K562 (cell line): ENCODE data around the gene LCLAT1. TPM values are rescaled to one million over a fixed set of nuclear protein-coding genes. Genes with fewer than 3 reads are reported as not detected.

Experiments used
- E2F6 ChIP-seq, 2 experiments: IDR thresholded peaks; 2 replicates each; pipeline ENCODE4 v1.6.1; 2011; ENCODE audit warnings: borderline replicate concordance in 1 of 2, control low read depth in 1 of 2, low read depth in 1 of 2, low read length in 1 of 2, mild to moderate bottlenecking in 1 of 2, mixed read lengths in 1 of 2, moderate library complexity in 1 of 2; ENCODE audit not compliant: insufficient read depth in 1 of 2, insufficient read length in 1 of 2, poor library complexity in 1 of 2, severe bottlenecking in 1 of 2; ENCODE audit errors: extremely low read depth in 1 of 2
- EP300 ChIP-seq: IDR thresholded peaks from 2 replicates; pipeline ENCODE4 v1.6.1; 2012; ENCODE audit warnings: low read length, improper control_type of control experiment
- EP400 ChIP-seq: fragments of 450-650 bp; IDR thresholded peaks from 2 replicates; pipeline ENCODE4 v1.6.1; 2017; ENCODE audit warnings: antibody characterized with exemption, mild to moderate bottlenecking, moderate library complexity
- XRCC5 ChIP-seq: fragments of 200-400 bp; formaldehyde crosslinking; IDR thresholded peaks from 2 replicates; pipeline ENCODE4 v1.6.1; 2017; ENCODE audit warnings: low read depth, mild to moderate bottlenecking, low read length
- ZBTB43 ChIP-seq: sonication (generic); formaldehyde crosslinking; IDR thresholded peaks from 2 replicates; pipeline ENCODE4 v1.8.0; 2023; ENCODE audit warnings: mild to moderate bottlenecking, missing genetic modification reagents
- polyA plus RNA-seq, 8 experiments: library from polyadenylated mRNA; depleted of rRNA in 4 of 8; stranded (reverse) in 5 of 8; unstranded in 3 of 8; fragments of >200 nt; fragmentation: Nextera tagmentation in 2 of 8; fragmentation: Illumina TruSeq in 1 of 8; extraction: Ambion mirVana in 2 of 8; extraction: Trizol in 1 of 8; gene quantifications; 2 replicates each; pipeline versions ENCODE4 v1.2.1 to v1.2.3, GENCODE V29; 2011 to 2014; ENCODE audit warnings: inconsistent platforms in 1 of 8, missing spikeins in 1 of 8
- total RNA-seq, 7 experiments: library from RNA; depleted of rRNA in 6 of 7; stranded (reverse); fragments of >200 nt in 6 of 7; fragmentation: Illumina TruSeq in 2 of 7; extraction: Trizol in 2 of 7; gene quantifications; 2 replicates each; pipeline versions ENCODE4 v1.2.1 to v1.2.3, GENCODE V29; 2011 to 2021; ENCODE audit warnings: low replicate concordance in 1 of 7
- TF ChIP-seq, protein P1 (sequence below): fragments of 450-650 bp; IDR thresholded peaks from 2 replicates; pipeline ENCODE4 v1.6.1; 2016; ENCODE audit warnings: low read depth
- TF ChIP-seq, protein P2 (sequence below): fragments of 200-400 bp; formaldehyde crosslinking; IDR thresholded peaks from 2 replicates; pipeline ENCODE4 v1.6.1; 2017; ENCODE audit warnings: mild to moderate bottlenecking, low read depth, low read length, moderate library complexity

Gene LCLAT1
- total and polyA plus RNA-seq, 9 of the 15 experiments (the other 6 are each of a cell fraction or from before 2014, with no cell fraction given): 8.9 to 63.3 (median 25.4) TPM

- TF ChIP-seq, protein P1, sequence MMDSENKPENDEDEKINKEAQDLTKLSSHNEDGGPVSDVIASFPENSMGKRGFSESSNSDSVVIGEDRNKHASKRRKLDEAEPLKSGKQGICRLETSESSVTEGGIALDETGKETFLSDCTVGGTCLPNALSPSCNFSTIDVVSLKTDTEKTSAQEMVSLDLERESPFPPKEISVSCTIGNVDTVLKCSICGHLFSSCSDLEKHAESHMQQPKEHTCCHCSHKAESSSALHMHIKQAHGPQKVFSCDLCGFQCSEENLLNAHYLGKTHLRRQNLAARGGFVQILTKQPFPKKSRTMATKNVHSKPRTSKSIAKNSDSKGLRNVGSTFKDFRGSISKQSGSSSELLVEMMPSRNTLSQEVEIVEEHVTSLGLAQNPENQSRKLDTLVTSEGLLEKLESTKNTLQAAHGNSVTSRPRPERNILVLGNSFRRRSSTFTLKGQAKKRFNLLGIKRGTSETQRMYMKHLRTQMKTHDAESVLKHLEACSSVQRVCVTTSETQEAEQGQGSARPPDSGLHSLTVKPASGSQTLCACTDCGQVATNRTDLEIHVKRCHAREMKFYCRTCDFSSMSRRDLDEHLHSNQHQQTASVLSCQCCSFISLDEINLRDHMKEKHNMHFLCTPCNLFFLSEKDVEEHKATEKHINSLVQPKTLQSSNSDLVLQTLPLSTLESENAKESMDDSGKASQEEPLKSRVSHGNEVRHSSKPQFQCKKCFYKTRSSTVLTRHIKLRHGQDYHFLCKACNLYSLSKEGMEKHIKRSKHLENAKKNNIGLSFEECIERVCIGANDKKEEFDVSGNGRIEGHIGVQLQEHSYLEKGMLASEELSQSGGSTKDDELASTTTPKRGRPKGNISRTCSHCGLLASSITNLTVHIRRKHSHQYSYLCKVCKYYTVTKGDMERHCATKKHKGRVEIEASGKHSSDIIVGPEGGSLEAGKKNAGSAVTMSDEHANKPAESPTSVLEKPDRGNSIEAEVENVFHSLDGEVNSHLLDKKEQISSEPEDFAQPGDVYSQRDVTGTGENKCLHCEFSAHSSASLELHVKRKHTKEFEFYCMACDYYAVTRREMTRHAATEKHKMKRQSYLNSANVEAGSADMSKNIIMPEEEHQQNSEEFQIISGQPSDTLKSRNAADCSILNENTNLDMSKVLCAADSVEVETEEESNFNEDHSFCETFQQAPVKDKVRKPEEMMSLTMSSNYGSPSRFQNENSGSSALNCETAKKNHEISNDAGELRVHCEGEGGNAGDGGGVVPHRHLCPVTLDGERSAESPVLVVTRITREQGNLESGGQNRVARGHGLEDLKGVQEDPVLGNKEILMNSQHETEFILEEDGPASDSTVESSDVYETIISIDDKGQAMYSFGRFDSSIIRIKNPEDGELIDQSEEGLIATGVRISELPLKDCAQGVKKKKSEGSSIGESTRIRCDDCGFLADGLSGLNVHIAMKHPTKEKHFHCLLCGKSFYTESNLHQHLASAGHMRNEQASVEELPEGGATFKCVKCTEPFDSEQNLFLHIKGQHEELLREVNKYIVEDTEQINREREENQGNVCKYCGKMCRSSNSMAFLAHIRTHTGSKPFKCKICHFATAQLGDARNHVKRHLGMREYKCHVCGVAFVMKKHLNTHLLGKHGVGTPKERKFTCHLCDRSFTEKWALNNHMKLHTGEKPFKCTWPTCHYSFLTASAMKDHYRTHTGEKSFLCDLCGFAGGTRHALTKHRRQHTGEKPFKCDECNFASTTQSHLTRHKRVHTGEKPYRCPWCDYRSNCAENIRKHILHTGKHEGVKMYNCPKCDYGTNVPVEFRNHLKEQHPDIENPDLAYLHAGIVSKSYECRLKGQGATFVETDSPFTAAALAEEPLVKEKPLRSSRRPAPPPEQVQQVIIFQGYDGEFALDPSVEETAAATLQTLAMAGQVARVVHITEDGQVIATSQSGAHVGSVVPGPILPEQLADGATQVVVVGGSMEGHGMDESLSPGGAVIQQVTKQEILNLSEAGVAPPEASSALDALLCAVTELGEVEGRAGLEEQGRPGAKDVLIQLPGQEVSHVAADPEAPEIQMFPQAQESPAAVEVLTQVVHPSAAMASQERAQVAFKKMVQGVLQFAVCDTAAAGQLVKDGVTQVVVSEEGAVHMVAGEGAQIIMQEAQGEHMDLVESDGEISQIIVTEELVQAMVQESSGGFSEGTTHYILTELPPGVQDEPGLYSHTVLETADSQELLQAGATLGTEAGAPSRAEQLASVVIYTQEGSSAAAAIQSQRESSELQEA: no peak
- TF ChIP-seq EP400 (no peak), E2F6 (IDR thresholded peaks at IDR 0.05; ENCODE audit: borderline replicate concordance in 1 of 2, extremely low read depth in 1 of 2, insufficient read depth in 1 of 2, insufficient read length in 1 of 2, low read depth in 1 of 2, low read length in 1 of 2, poor library complexity in 1 of 2, severe bottlenecking in 1 of 2) (no peak), ZBTB43 (no peak), EP300 (no peak), XRCC5 (no peak)
- TF ChIP-seq, protein P2, sequence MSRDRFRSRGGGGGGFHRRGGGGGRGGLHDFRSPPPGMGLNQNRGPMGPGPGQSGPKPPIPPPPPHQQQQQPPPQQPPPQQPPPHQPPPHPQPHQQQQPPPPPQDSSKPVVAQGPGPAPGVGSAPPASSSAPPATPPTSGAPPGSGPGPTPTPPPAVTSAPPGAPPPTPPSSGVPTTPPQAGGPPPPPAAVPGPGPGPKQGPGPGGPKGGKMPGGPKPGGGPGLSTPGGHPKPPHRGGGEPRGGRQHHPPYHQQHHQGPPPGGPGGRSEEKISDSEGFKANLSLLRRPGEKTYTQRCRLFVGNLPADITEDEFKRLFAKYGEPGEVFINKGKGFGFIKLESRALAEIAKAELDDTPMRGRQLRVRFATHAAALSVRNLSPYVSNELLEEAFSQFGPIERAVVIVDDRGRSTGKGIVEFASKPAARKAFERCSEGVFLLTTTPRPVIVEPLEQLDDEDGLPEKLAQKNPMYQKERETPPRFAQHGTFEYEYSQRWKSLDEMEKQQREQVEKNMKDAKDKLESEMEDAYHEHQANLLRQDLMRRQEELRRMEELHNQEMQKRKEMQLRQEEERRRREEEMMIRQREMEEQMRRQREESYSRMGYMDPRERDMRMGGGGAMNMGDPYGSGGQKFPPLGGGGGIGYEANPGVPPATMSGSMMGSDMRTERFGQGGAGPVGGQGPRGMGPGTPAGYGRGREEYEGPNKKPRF: no peak
These were observed 216.8 kb downstream of the LCLAT1 start (continued) for GRCh38 chr2:30663806-30664205.
